ENCODE measurements around the gene CLUH.
"Not testable (repeated sequence)": the region's sequence is repeated elsewhere in the genome, so short reads cannot be mapped to it uniquely, and the experiment has no call there.

The CLUH gene

GRCh38 chr17:2672026-2672425 is 39.5 kb downstream of the CLUH start:
- Histone ChIP-seq H3K9me3 (no peaks in the 10 kb centered on the region), H3K4me3 (no peak overlapping the region), H3K9ac (no peak overlapping the region), H3K4me2 (no peak overlapping the region), H3K4me1 (0 out of 2 replicates have a peak, but pooled peaks cover 9% of the 10 kb centered on the region), H4K20me1 (peaks cover 86% of the 10 kb centered on the region), H3K36me3 (peaks cover 98% of the 10 kb centered on the region), H3K27me3 (no peaks in the 10 kb centered on the region), H3K27ac (no peak overlapping the region)
- TF ChIP-seq Cebpa-rat (IDR thresholded peaks at IDR 0.05): no peak

GRCh38 chr17:2660410-2660809 is 51.2 kb downstream of the CLUH start:
- peaks cover 15% of the 10 kb centered on the region; the same call in 1 of the 2 replicates for H3K9me3 ChIP-seq
- peaks cover 78% of the 10 kb centered on the region for H3K36me3 ChIP-seq
- not testable (repeated sequence) for H3K4me3 ChIP-seq, H3K27ac ChIP-seq, H3K27me3 ChIP-seq, H3K4me1 ChIP-seq, H3K9ac ChIP-seq, H3K4me2 ChIP-seq
- H4K20me1 ChIP-seq: peaks cover 100% of the 10 kb centered on the region

- H3K27me3 ChIP-seq, H3K27ac ChIP-seq, H3K4me2 ChIP-seq, H3K4me3 ChIP-seq, H3K9ac ChIP-seq, H3K4me1 ChIP-seq: not testable (repeated sequence)
- Histone ChIP-seq H3K9me3 (peaks cover 15% of the 10 kb centered on the region; the same call in 1 of the 2 replicates), H3K36me3 (peaks cover 78% of the 10 kb centered on the region), H4K20me1 (peaks cover 100% of the 10 kb centered on the region)
These were observed 52.2 kb downstream of the CLUH start for GRCh38 chr17:2659337-2659736.

GRCh38 chr17:2656283-2656682 is 55.3 kb downstream of the CLUH start:
- H3K9me3 ChIP-seq: peaks cover 15% of the 10 kb centered on the region; the same call in 1 of the 2 replicates
- no peaks in the 10 kb centered on the region for H3K4me1 ChIP-seq
- peaks cover 72% of the 10 kb centered on the region for H3K36me3 ChIP-seq
- H4K20me1 ChIP-seq: peaks cover 100% of the 10 kb centered on the region
- no peak for TF ChIP-seq Cebpa-rat (IDR thresholded peaks at IDR 0.05)
- H3K9ac ChIP-seq: no peak overlapping the region
- H3K27me3 ChIP-seq: no peaks in the 10 kb centered on the region
- H3K4me2 ChIP-seq: no peak overlapping the region
- H3K4me3 ChIP-seq: no peak overlapping the region
- H3K27ac ChIP-seq: no peak overlapping the region

- no peaks in the 10 kb centered on the region for H3K4me1 ChIP-seq
- no peak overlapping the region for H3K9ac ChIP-seq
- peaks cover 74% of the 10 kb centered on the region for H3K36me3 ChIP-seq
- H3K27me3 ChIP-seq: no peaks in the 10 kb centered on the region
- TF ChIP-seq Cebpa-rat (IDR thresholded peaks at IDR 0.05): no peak
- H4K20me1 ChIP-seq: peaks cover 100% of the 10 kb centered on the region
- H3K27ac ChIP-seq: no peak overlapping the region
- H3K4me3 ChIP-seq: no peak overlapping the region
- H3K4me2 ChIP-seq: no peak overlapping the region
- H3K9me3 ChIP-seq: peaks cover 15% of the 10 kb centered on the region; the same call in 1 of the 2 replicates
These were observed 56.0 kb downstream of the CLUH start for GRCh38 chr17:2655546-2655945.

- not testable (repeated sequence) for H3K27me3 ChIP-seq, H3K4me2 ChIP-seq, H3K9ac ChIP-seq, H3K9me3 ChIP-seq, H3K4me3 ChIP-seq, H3K27ac ChIP-seq, H3K4me1 ChIP-seq
- H3K36me3 ChIP-seq: peaks cover 76% of the 10 kb centered on the region
- peaks cover 87% of the 10 kb centered on the region for H4K20me1 ChIP-seq
These were observed 58.7 kb downstream of the CLUH start for GRCh38 chr17:2652911-2653310.

GRCh38 chr17:2649191-2649590 is 62.4 kb downstream of the CLUH start:
- Histone ChIP-seq H4K20me1 (peaks cover 66% of the 10 kb centered on the region), H3K9me3 (no peaks in the 10 kb centered on the region), H3K9ac (no peak overlapping the region), H3K4me1 (no peaks in the 10 kb centered on the region), H3K4me2 (no peak overlapping the region), H3K27me3 (no peaks in the 10 kb centered on the region), H3K27ac (no peak overlapping the region), H3K36me3 (peaks cover 88% of the 10 kb centered on the region), H3K4me3 (no peak overlapping the region)
- no peak for TF ChIP-seq Cebpa-rat (IDR thresholded peaks at IDR 0.05)

- H3K4me1 ChIP-seq: no peaks in the 10 kb centered on the region
- no peak overlapping the region for H3K27ac ChIP-seq
- TF ChIP-seq Cebpa-rat (IDR thresholded peaks at IDR 0.05): no peak
- H3K9ac ChIP-seq: no peak overlapping the region
- no peaks in the 10 kb centered on the region for H3K9me3 ChIP-seq
- H3K4me3 ChIP-seq: no peak overlapping the region
- H4K20me1 ChIP-seq: peaks cover 66% of the 10 kb centered on the region
- peaks cover 94% of the 10 kb centered on the region for H3K36me3 ChIP-seq
- H3K27me3 ChIP-seq: no peaks in the 10 kb centered on the region
- H3K4me2 ChIP-seq: no peak overlapping the region
These were observed 63.6 kb downstream of the CLUH start for GRCh38 chr17:2647957-2648356.

GRCh38 chr17:2644971-2645370 is 66.6 kb downstream of the CLUH start:
- H3K27ac ChIP-seq: no peak overlapping the region
- H4K20me1 ChIP-seq: peaks cover 66% of the 10 kb centered on the region
- TF ChIP-seq Cebpa-rat (IDR thresholded peaks at IDR 0.05): no peak
- H3K9ac ChIP-seq: no peak overlapping the region
- no peaks in the 10 kb centered on the region for H3K27me3 ChIP-seq
- no peaks in the 10 kb centered on the region for H3K9me3 ChIP-seq
- H3K36me3 ChIP-seq: peaks cover 95% of the 10 kb centered on the region
- H3K4me2 ChIP-seq: no peak overlapping the region
- H3K4me3 ChIP-seq: no peak overlapping the region
- no peaks in the 10 kb centered on the region for H3K4me1 ChIP-seq

All from BLaER1 (cell line).